Activated CD8-positive, alpha-beta memory T cell treated with anti-CD3 and anti-CD28 coated beads, Interleukin-2, amount 10 ng/mL, durations not matched to agents 7 days and 5 days (primary cell): Measurements from ENCODE around the gene KAT14. TPM values are rescaled to one million over a fixed set of nuclear protein-coding genes. Genes with fewer than 3 reads are reported as not detected.
"Not testable (repeated sequence)": the region's sequence is repeated elsewhere in the genome, so short reads cannot be mapped to it uniquely, and the experiment has no call there.

Experiments
- ATAC-seq: fragments of 150-1000 bp; cut with Tn5 transposase; one replicate; pipeline ENCODE4 v1.10.0; 2021; ENCODE audit warnings: moderate library complexity
- CTCF ChIA-PET: fragments of 350-600 bp; sonication (Branson Sonifier 250); formaldehyde crosslinking; loops from one replicate; lab custom pipeline; 2021; ENCODE audit warnings: antibody characterized with exemption; lab: Charles Lee
- DNase-seq: peaks from one replicate; pipeline ENCODE4 v3.0.0-alpha.2; 2020
- H3K27ac Mint-ChIP-seq: one replicate; pipeline ENCODE4 v1.8.0; 2021; ENCODE audit warnings: mild to moderate bottlenecking, mixed read lengths
- H3K27me3 Mint-ChIP-seq: one replicate; pipeline ENCODE4 v1.8.0; 2021; ENCODE audit warnings: mixed read lengths
- H3K36me3 Mint-ChIP-seq: one replicate; pipeline ENCODE4 v1.8.0; 2021; ENCODE audit warnings: mild to moderate bottlenecking, mixed read lengths
- H3K4me1 Mint-ChIP-seq: one replicate; pipeline ENCODE4 v1.8.0; 2021; ENCODE audit warnings: mixed read lengths
- H3K4me3 Mint-ChIP-seq: one replicate; pipeline ENCODE4 v1.8.0; 2021; ENCODE audit warnings: mild to moderate bottlenecking, moderate library complexity, mixed read lengths
- H3K9me3 Mint-ChIP-seq: one replicate; pipeline ENCODE4 v1.8.0; 2022; ENCODE audit warnings: low read depth, mixed read lengths
- total RNA-seq, 2 experiments: library from RNA; stranded (reverse); gene quantifications; one replicate each; pipeline ENCODE4 v1.2.3, GENCODE V29; 2021

The KAT14 gene
- total RNA-seq, 2 experiments from 2014 or later, result 13.6 to 14.3 TPM

DNA sequence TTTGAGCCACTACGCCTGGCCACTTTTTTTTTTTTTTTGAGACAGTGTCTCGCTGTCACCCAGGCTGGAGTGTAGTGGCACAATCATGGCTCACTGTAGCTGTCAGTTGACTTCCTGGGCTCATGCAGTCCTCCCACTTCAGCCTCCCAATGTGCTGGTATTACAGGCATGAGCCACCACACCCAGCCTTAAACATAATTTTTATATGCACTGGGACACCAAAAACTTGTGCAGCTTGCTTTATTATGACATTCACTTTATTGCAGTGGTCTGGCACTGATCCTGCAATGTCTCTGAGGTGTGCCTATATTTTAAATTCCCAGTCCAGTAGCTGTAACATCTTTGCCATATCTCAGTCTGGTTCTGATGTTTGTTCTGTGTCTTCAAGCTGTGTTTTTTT lies 34.7 kb downstream of the KAT14 start:
- H3K4me3 Mint-ChIP-seq, result no peak overlapping the region
- H3K27me3 Mint-ChIP-seq, result no peaks in the 10 kb centered on the region
- no peak for DNase-seq
- H3K4me1 Mint-ChIP-seq, result no peaks in the 10 kb centered on the region
- H3K36me3 Mint-ChIP-seq, result peaks cover 37% of the 10 kb centered on the region
- H3K27ac Mint-ChIP-seq, result no peak overlapping the region
- ATAC-seq, result no peak
- H3K9me3 Mint-ChIP-seq, result no peaks in the 10 kb centered on the region
- CTCF ChIA-PET, result no interaction called here

GRCh38 chr20:18174906-18175683 lies 37.4 kb downstream of the KAT14 start:
- CTCF ChIA-PET, result no interaction called here
- no peak overlapping the region for H3K27ac Mint-ChIP-seq
- H3K27me3 Mint-ChIP-seq, result no peaks in the 10 kb centered on the region
- no peak for ATAC-seq
- peaks cover 1% of the 10 kb centered on the region for H3K9me3 Mint-ChIP-seq
- H3K4me1 Mint-ChIP-seq, result no peaks in the 10 kb centered on the region
- DNase-seq, result no peak
- peaks cover 49% of the 10 kb centered on the region for H3K36me3 Mint-ChIP-seq
- no peak overlapping the region for H3K4me3 Mint-ChIP-seq

GRCh38 chr20:18176318-18176785 lies 38.7 kb downstream of the KAT14 start:
- Mint-ChIP-seq H3K27ac (no peak overlapping the region), H3K4me3 (no peak overlapping the region), H3K27me3 (no peaks in the 10 kb centered on the region), H3K36me3 (peaks cover 47% of the 10 kb centered on the region), H3K9me3 (peaks cover 6% of the 10 kb centered on the region), H3K4me1 (no peaks in the 10 kb centered on the region)
- DNase-seq (no peak), ATAC-seq (no peak)
- CTCF ChIA-PET, result no interaction called here

DNA sequence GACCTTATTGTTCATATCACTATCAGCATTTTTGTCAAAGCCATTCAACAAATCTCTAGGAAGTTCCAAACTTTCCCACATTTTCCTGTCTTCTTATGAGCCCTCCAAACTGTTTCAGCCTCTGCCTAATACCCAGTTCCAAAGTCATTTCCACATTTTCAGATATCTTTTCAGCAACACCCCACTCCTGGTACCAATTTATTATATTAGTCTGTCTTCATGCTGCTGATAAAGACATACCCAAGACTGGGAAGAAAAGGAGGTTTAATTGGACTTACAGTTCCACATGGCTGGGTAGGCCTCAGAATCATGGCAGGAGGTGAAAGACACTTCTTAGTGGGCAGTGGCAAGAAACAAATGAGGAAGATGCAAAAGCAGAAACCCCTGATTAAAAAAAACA lies 42.7 kb downstream of the KAT14 start:
- ATAC-seq, H3K4me3 Mint-ChIP-seq, DNase-seq, CTCF ChIA-PET, H3K9me3 Mint-ChIP-seq, H3K4me1 Mint-ChIP-seq, H3K27me3 Mint-ChIP-seq, H3K27ac Mint-ChIP-seq: not testable (repeated sequence)
- H3K36me3 Mint-ChIP-seq, result peaks cover 49% of the 10 kb centered on the region

GRCh38 chr20:18180815-18181214 lies 43.2 kb downstream of the KAT14 start:
- DNase-seq (no peak), ATAC-seq (no peak)
- H3K27me3 Mint-ChIP-seq, result no peaks in the 10 kb centered on the region
- CTCF ChIA-PET, result no interaction called here
- H3K4me1 Mint-ChIP-seq, result no peaks in the 10 kb centered on the region
- H3K4me3 Mint-ChIP-seq, result no peak overlapping the region
- H3K27ac Mint-ChIP-seq, result no peak overlapping the region
- H3K36me3 Mint-ChIP-seq, result peaks cover 47% of the 10 kb centered on the region
- peaks cover 6% of the 10 kb centered on the region for H3K9me3 Mint-ChIP-seq

GRCh38 chr20:18187020-18187419 lies 49.4 kb downstream of the KAT14 start:
- Mint-ChIP-seq H3K27ac (no peak overlapping the region), H3K27me3 (no peaks in the 10 kb centered on the region), H3K36me3 (peaks cover 16% of the 10 kb centered on the region), H3K4me3 (no peak overlapping the region), H3K4me1 (peaks cover 14% of the 10 kb centered on the region), H3K9me3 (no peaks in the 10 kb centered on the region)
- ATAC-seq, result no peak
- CTCF ChIA-PET, result no interaction called here
- no peak for DNase-seq

- Mint-ChIP-seq H3K27ac (no peak overlapping the region), H3K9me3 (no peaks in the 10 kb centered on the region), H3K4me3 (no peak overlapping the region), H3K36me3 (peaks cover 13% of the 10 kb centered on the region), H3K27me3 (no peaks in the 10 kb centered on the region), H3K4me1 (peaks cover 14% of the 10 kb centered on the region)
- CTCF ChIA-PET, result no interaction called here
- DNase-seq, result no peak
- no peak for ATAC-seq
Measured at GRCh38 chr20:18188434-18188833, 50.8 kb downstream of the KAT14 start.

DNA sequence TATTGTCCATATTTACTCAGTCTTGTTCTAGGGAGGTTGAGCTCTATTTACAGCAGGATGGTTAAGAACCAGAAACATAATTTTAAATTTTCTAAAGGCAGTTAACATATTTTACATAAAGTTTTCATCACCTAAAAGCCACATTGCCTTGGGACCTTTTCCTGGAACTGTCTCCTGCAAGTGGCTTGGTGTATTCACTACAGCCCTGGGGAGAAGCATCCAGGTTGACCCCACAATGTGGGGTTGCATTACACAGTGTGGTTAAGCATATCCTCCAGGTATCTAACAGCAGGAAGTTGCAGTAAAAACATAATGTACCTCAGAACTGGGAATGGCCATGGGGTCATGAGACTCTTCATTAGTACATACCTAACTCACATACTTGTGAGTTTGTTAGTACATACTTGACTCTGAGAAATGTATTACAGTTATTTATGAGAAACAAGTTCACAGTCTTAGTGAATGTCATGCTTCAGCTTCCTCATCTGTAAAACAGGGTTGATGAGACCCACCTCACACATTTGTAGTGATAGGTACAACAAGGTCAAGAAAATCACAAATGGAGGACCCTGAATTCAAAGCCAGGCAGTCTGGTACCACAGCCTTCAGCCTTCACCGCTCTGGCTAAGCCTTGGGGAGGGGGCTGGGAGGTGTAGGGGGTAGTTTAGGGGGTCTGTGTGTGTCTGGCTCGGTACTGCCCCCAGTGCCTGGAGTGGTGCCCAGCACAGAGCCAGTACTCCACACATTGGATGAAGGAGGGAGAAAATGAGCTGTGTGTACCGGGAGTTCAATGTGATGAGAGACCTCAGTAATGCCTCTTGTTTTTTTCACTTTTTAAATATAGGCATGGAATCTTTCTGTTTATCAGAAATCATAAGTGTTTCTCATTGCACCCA lies 52.9 kb downstream of the KAT14 start:
- H3K27ac Mint-ChIP-seq, result peak overlapping the region; percentile 67
- CTCF ChIA-PET, result no interaction called here

GRCh38 chr20:18191306-18191705 lies 53.6 kb downstream of the KAT14 start:
- no peaks in the 10 kb centered on the region for H3K9me3 Mint-ChIP-seq
- no peak overlapping the region for H3K27ac Mint-ChIP-seq
- H3K4me3 Mint-ChIP-seq, result no peak overlapping the region
- ATAC-seq (no peak), DNase-seq (no peak)
- peaks cover 8% of the 10 kb centered on the region for H3K36me3 Mint-ChIP-seq
- peaks cover 14% of the 10 kb centered on the region for H3K4me1 Mint-ChIP-seq
- H3K27me3 Mint-ChIP-seq, result no peaks in the 10 kb centered on the region
- CTCF ChIA-PET, result no interaction called here

More for the DNA sequence above, 52.9 kb downstream of the KAT14 start:
- Mint-ChIP-seq H3K27me3 (no peaks in the 10 kb centered on the region), H3K9me3 (no peaks in the 10 kb centered on the region), H3K36me3 (peaks cover 8% of the 10 kb centered on the region), H3K4me3 (no peak overlapping the region), H3K4me1 (peaks cover 14% of the 10 kb centered on the region)
- ATAC-seq, result no peak
- no peak for DNase-seq

DNA sequence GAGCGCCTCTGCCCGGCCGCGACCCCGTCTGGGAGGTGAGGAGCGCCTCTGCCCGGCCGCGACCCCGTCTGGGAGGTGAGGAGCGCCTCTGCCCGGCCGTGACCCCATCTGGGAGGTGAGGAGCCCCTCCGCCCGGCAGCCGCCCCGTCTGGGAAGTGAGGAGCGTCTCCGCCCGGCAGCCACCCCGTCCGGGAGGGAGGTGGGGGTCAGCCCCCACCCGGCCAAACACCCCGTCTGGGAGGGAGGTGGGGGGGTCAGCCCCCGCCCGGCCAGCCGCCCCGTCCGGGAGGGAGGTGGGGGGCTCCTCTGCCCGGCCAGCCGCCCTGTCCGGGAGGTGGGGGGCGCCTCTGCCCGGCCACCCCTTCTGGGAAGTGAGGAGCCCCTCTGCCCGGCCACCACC lies 56.8 kb downstream of the KAT14 start:
- H3K27ac Mint-ChIP-seq, H3K4me3 Mint-ChIP-seq, H3K9me3 Mint-ChIP-seq, CTCF ChIA-PET, H3K36me3 Mint-ChIP-seq, ATAC-seq, H3K27me3 Mint-ChIP-seq, DNase-seq: not testable (repeated sequence)
- peaks cover 14% of the 10 kb centered on the region for H3K4me1 Mint-ChIP-seq

- H3K4me1 Mint-ChIP-seq, result peaks cover under 1% of the 10 kb centered on the region
- CTCF ChIA-PET, result no interaction called here
- no peaks in the 10 kb centered on the region for H3K36me3 Mint-ChIP-seq
- ATAC-seq (no peak), DNase-seq (no peak)
- no peak overlapping the region for H3K27ac Mint-ChIP-seq
- no peak overlapping the region for H3K4me3 Mint-ChIP-seq
- H3K27me3 Mint-ChIP-seq, result no peaks in the 10 kb centered on the region
- H3K9me3 Mint-ChIP-seq, result no peaks in the 10 kb centered on the region
Measured at GRCh38 chr20:18195931-18196330, 58.3 kb downstream of the KAT14 start.

GRCh38 chr20:18197382-18198070 lies 59.9 kb downstream of the KAT14 start:
- no peaks in the 10 kb centered on the region for H3K27me3 Mint-ChIP-seq
- CTCF ChIA-PET, result no interaction called here
- DNase-seq, result no peak
- H3K27ac Mint-ChIP-seq, result no peak overlapping the region
- H3K4me1 Mint-ChIP-seq, result no peaks in the 10 kb centered on the region
- no peak overlapping the region for H3K4me3 Mint-ChIP-seq
- H3K9me3 Mint-ChIP-seq, result peaks cover 6% of the 10 kb centered on the region
- ATAC-seq, result no peak
- no peaks in the 10 kb centered on the region for H3K36me3 Mint-ChIP-seq

- no peak for DNase-seq
- no peak for ATAC-seq
- no peaks in the 10 kb centered on the region for H3K4me1 Mint-ChIP-seq
- no peaks in the 10 kb centered on the region for H3K27me3 Mint-ChIP-seq
- H3K27ac Mint-ChIP-seq, result no peak overlapping the region
- H3K9me3 Mint-ChIP-seq, result peaks cover 6% of the 10 kb centered on the region
- no peak overlapping the region for H3K4me3 Mint-ChIP-seq
- CTCF ChIA-PET, result no interaction called here
- no peaks in the 10 kb centered on the region for H3K36me3 Mint-ChIP-seq
Measured at GRCh38 chr20:18202966-18203365, 65.3 kb downstream of the KAT14 start.
